GM06990 (cell line): ENCODE measurements around the gene KIAA0040.

Experiments
- DNase-seq: peaks from one replicate; pipeline ENCODE4 v3.0.0-alpha.2; 2011; ENCODE audit not compliant: insufficient read length; ENCODE audit errors: extremely low read depth
- H3K27me3 ChIP-seq: replicated peaks from 2 replicates; pipeline ENCODE4 v1.6.0; 2011; ENCODE audit warnings: low read length; ENCODE audit not compliant: control insufficient read depth, insufficient read depth
- H3K36me3 ChIP-seq: 2 replicates; pipeline ENCODE4 v1.5.1; 2011; ENCODE audit warnings: low read length; ENCODE audit not compliant: control insufficient read depth, insufficient read depth
- H3K4me3 ChIP-seq: replicated peaks from 2 replicates; pipeline ENCODE4 v1.5.1; 2011; ENCODE audit warnings: low read depth, mild to moderate bottlenecking, control low read depth, low read length
- CTCF ChIP-seq: IDR thresholded peaks from 2 replicates; pipeline ENCODE4 v1.5.1; 2011; ENCODE audit warnings: low read length, control low read depth, mild to moderate bottlenecking, inconsistent platforms; ENCODE audit not compliant: insufficient read depth, poor library complexity, severe bottlenecking

The KIAA0040 gene

GRCh38 chr1:175208773-175209492 lies 16.4 kb upstream of the KIAA0040 start:
- H3K27me3 ChIP-seq: no peaks in the 10 kb centered on the region
- DNase-seq: peak; percentile 49
- no peaks in the 10 kb centered on the region for H3K36me3 ChIP-seq
- H3K4me3 ChIP-seq: no peak overlapping the region
- no peak for TF ChIP-seq CTCF

DNA sequence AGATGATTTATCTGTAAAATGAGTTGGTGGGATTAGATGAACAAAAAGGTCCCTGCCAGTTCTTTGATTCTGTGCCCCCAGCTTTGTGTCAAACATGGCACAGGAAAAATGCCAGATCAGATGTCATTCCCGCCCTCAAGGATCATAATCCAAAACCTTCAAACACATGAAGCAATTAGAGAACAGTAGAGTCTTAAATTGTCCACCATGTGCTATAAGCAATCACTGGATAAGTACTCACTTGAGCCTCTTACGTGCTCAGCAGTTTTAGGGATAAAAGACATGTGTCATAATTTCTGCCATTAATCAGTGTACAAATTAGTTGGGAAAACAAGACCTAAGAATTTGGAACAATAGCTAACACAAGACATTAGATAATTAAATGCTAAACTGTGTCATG lies 15.4 kb upstream of the KIAA0040 start:
- no peaks in the 10 kb centered on the region for H3K36me3 ChIP-seq
- TF ChIP-seq CTCF: no peak
- H3K4me3 ChIP-seq: no peak overlapping the region
- H3K27me3 ChIP-seq: no peaks in the 10 kb centered on the region
- DNase-seq: no peak

DNA sequence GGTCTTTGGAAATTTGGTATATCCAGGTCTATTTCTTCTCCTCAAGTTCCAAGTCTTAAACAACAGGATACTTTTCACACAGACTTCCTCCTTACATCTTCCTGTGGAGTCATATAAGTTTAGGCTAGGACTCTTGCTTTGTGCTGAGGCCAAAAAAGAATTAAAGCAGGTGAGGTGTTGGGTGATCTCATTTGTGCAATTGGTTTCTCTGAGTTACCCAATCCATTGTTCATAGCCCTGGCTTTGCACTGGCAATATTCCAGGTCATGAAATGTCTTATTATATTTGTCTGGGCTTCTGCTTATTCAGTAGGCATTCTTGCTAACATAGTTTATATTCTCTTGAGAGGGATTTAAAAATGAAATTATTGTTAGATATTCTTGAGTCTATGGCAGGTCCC lies 14.1 kb upstream of the KIAA0040 start:
- TF ChIP-seq CTCF: no peak
- H3K4me3 ChIP-seq: no peak overlapping the region
- H3K27me3 ChIP-seq: no peaks in the 10 kb centered on the region
- H3K36me3 ChIP-seq: no peaks in the 10 kb centered on the region
- no peak for DNase-seq

- TF ChIP-seq CTCF: no peak
- H3K4me3 ChIP-seq: no peak overlapping the region
- no peaks in the 10 kb centered on the region for H3K36me3 ChIP-seq
- DNase-seq: peak; percentile 60
- H3K27me3 ChIP-seq: no peaks in the 10 kb centered on the region
Observed at GRCh38 chr1:175204330-175204729, 11.8 kb upstream of the KIAA0040 start.

DNA sequence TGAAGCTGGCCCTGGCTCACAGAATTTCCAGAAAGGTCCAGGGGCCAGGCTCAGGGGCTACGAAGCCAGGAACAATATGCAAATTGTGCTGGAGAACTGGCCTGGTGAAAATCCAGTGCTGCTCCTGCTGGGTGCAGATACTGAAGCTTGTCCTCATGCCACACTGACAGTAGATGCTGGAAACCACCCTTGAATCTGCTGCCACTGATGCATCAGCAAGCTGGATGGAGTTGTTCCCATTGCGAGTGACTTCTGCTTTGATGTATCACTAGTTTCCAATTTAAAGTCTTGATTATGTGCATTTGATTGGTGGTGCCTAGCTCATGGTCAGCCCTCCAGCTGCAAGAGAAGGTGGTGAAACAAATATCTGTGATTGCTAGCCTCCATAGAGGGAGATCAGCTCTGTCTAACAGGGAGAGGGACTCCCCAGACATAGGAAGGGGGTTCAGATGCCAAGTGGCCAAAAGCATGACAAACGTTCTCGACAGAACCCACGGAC lies 11.0 kb upstream of the KIAA0040 start:
- no peaks in the 10 kb centered on the region for H3K36me3 ChIP-seq
- H3K4me3 ChIP-seq: no peak overlapping the region
- no peak for DNase-seq
- H3K27me3 ChIP-seq: no peaks in the 10 kb centered on the region
- no peak for TF ChIP-seq CTCF
